ENCODE data around the gene TOMM40L. TPM values are rescaled to one million over a fixed set of nuclear protein-coding genes. Genes with fewer than 3 reads are reported as not detected.

Gene TOMM40L
- total RNA-seq, 4 donors from 2014 or later, result 9.6 to 15.4 (median 13.4) TPM

- no peak for TF ChIP-seq CTCF (IDR thresholded peaks at IDR 0.05)
These were observed 33.9 kb downstream of the TOMM40L start for GRCh38 chr1:161259765-161260164.

GRCh38 chr1:161260376-161261260, 34.8 kb downstream of the TOMM40L start:
- no peak for TF ChIP-seq CTCF (IDR thresholded peaks at IDR 0.05)
- DNase-seq (ENCODE audit: low spot score) (no peak), ATAC-seq (ENCODE audit: low FRiP score) (no peak)

More at GRCh38 chr1:161259765-161260164, 33.9 kb downstream of the TOMM40L start:
- DNase-seq (ENCODE audit: low spot score) (no peak), ATAC-seq (ENCODE audit: low FRiP score) (no peak)

DNA sequence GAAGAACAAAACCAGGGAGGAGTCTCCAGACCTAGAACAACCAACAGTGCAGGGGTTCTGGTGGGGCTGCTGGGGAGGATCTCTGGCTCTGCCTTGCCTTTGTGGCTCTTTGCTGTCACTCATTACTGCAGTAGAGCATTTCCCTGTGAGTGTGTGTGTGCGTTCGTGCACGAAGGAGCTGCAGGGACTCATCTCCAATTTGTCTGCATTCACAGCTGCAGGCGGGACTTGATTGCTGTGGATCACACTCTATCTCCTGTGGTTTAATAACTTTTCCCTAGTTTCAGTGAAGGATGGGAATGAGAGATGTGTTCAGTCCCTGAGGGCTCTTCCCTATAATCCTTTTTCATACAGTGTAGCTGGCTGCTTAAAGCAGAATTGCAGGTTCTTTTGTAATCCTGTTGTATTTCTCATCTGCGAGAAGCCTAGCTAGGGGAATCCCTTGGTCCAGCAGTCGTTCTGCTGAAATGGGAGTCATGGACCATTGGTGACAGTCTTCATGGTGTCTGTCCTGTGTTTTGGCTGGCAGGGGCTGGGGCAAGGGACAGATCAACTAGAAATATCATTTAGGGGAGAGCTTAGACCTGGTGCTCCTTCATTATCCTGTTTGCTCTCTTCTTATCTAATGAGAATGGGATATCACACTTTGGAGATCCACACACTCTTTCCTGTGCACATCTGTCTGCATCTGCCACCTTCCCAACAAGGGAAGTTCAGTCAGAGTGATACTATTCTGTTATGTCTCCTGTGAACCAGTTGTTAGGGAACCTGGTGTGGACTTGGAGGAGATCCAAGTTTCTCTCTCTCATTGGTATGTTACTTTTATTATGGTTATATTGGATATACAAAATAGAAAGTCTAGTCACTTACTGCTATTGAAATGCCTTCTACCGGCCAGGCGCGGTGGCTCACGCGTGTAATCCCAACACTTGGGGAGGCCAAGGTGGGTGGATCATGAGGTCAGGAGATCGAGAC, 35.7 kb downstream of the TOMM40L start:
- no peak for TF ChIP-seq CTCF (IDR thresholded peaks at IDR 0.05)
- DNase-seq (ENCODE audit: low spot score) (no peak), ATAC-seq (ENCODE audit: low FRiP score) (no peak)

GRCh38 chr1:161265305-161265704, 39.4 kb downstream of the TOMM40L start:
- TF ChIP-seq CTCF (IDR thresholded peaks at IDR 0.05), result no peak
- DNase-seq (ENCODE audit: low spot score), result no peak
- no peak for ATAC-seq (ENCODE audit: low FRiP score)

DNA sequence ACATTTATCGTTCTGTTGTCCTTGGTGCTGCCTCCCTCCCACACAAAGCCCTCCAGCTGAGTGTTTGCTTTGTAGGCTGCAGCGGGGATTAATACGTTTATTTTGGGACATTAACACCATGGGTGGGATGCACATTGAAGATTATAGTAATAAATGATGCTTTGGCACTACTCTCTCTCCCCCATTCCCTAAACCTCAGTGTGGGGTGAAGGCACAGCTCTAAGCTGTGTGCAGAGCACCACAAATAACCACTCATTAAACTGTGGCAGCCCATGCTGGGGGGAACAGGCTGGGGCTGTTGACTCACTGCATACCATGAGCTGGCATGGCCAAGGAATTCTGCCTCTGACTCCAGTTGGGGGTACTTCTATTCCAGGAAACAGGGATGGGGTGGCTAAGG, 40.3 kb downstream of the TOMM40L start:
- no peak for ATAC-seq (ENCODE audit: low FRiP score)
- no peak for DNase-seq (ENCODE audit: low spot score)
- no peak for TF ChIP-seq CTCF (IDR thresholded peaks at IDR 0.05)

DNA sequence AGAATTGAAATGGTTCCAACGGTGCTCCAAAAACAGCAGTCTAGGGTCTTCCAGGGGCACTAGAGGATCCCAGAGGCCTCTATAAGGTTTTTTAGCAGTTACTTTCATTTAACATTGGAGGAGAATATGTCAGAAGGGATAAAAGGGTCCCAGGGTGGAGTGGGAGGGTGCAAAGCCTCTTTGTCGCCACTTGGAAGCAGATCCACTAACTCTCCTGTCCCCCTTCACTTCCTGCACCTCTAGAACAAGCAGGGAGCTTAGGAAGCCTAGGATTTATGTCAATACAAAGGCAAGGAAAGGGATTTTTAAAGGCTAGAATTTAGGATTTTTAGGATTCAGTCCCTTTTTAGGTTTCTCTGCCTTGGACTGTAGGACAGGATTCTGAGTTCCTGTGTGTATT, 41.0 kb downstream of the TOMM40L start:
- DNase-seq (ENCODE audit: low spot score) (no peak), ATAC-seq (ENCODE audit: low FRiP score) (no peak)
- no peak for TF ChIP-seq CTCF (IDR thresholded peaks at IDR 0.05)

All from omental fat pad (tissue), 4 donors.